GM12865 (cell line): Measurements from ENCODE around the gene PSORS1C2.

Experiments used
- DNase-seq: peaks from one replicate; pipeline ENCODE4 v3.0.0; 2010; ENCODE audit warnings: low read depth
- H3K4me3 ChIP-seq: 2 replicates; pipeline ENCODE4 v1.5.1; 2011; ENCODE audit warnings: mild to moderate bottlenecking, low read depth, low read length, control low read depth
- CTCF ChIP-seq: IDR thresholded peaks from 2 replicates; pipeline ENCODE4 v1.5.1; 2011; ENCODE audit warnings: low read length, control low read depth, low read depth, inconsistent platforms; ENCODE audit not compliant: insufficient read depth; ENCODE audit errors: missing control alignments

PSORS1C2 gene

GRCh38 chr6:31178143-31179041 lies 39.5 kb upstream of the PSORS1C2 start:
- H3K4me3 ChIP-seq = no peak overlapping the region
- peak; percentile 64 for DNase-seq
- TF ChIP-seq CTCF = no peak

- no peak for TF ChIP-seq CTCF
- no peak for DNase-seq
- no peak overlapping the region for H3K4me3 ChIP-seq
Measured at GRCh38 chr6:31175971-31176370, 37.1 kb upstream of the PSORS1C2 start.

- no peak overlapping the region for H3K4me3 ChIP-seq
- no peak for DNase-seq
- TF ChIP-seq CTCF = no peak
Measured at GRCh38 chr6:31174378-31174777, 35.5 kb upstream of the PSORS1C2 start.

- no peak for DNase-seq
- H3K4me3 ChIP-seq = no peak overlapping the region
- TF ChIP-seq CTCF = no peak
Measured at GRCh38 chr6:31173406-31173805, 34.5 kb upstream of the PSORS1C2 start.

- TF ChIP-seq CTCF = no peak
- no peak overlapping the region for H3K4me3 ChIP-seq
- DNase-seq = no peak
Measured at GRCh38 chr6:31172973-31173384, 34.1 kb upstream of the PSORS1C2 start.

- H3K4me3 ChIP-seq = no peak overlapping the region
- DNase-seq = no peak
- TF ChIP-seq CTCF = no peak
Measured at GRCh38 chr6:31171931-31172905, 33.4 kb upstream of the PSORS1C2 start.
